ENCODE data around the gene ANGPTL8.

GRCh38 chr19:11236324-11237301 is 2.8 kb upstream of the ANGPTL8 start:
- TF ChIP-seq CTCF (IDR thresholded peaks at IDR 0.05) = peak in 1 of 4 donors; percentile 19
- TF ChIP-seq POLR2A (IDR thresholded peaks at IDR 0.05) = peak; percentile 26
